ENCODE measurements around the gene STXBP2. TPM values are rescaled to one million over a fixed set of nuclear protein-coding genes. Genes with fewer than 3 reads are reported as not detected.
A peak's percentile ranks its signal among the peaks of the same experiment; 100 is the strongest.

The STXBP2 gene
- total RNA-seq, 1 experiment from 2014 or later: 92.5 TPM

DNA sequence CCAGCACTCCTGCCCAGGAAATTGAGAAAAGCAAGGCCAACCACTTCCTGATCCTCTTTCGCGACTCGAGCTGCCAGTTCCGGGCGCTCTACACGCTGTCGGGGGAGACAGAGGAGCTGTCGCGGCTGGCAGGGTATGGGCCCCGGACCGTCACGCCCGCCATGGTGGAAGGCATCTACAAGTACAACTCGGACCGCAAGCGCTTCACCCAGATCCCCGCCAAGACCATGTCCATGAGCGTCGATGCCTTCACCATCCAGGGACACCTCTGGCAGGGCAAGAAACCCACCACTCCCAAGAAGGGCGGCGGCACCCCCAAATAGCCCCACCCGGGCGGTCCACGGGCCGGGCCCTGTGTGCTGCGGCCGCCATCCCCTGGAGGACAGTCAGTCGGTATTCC is 19.2 kb upstream of the STXBP2 start:
- H3K4me1 ChIP-seq (ENCODE audit: insufficient read depth, low read length): no peaks in the 10 kb centered on the region
- H3K23me2 ChIP-seq (ENCODE audit: insufficient read length, low read depth, low read length, poor library complexity, severe bottlenecking): no peaks in the 10 kb centered on the region
- H2AK5ac ChIP-seq (ENCODE audit: insufficient read length, low read length): no peak overlapping the region
- H3K79me2 ChIP-seq (ENCODE audit: insufficient read depth, low read length): no peaks in the 10 kb centered on the region
- no peaks in the 10 kb centered on the region; the same call in 1 of the 2 replicates for H3K27me3 ChIP-seq (ENCODE audit: insufficient read depth, low read length)
- H4K5ac ChIP-seq (ENCODE audit: insufficient read length, low read depth, low read length): no peak overlapping the region
- Mint-ChIP-seq H3K27ac (peak overlapping the region in 1 of 3 experiments; percentile 67; a peak in 1 of 7 replicates), H3K4me1 (no peaks in the 10 kb centered on the region), H3K4me3 (no peak overlapping the region), H3K9me3 (no peaks in the 10 kb centered on the region), H3K27me3 (ENCODE audit: low read depth) (no peaks in the 10 kb centered on the region), H3K36me3 (ENCODE audit: insufficient read depth in 1 of 3, low read depth in 3 of 3) (peaks cover 21 to 49% (median 47%) of the 10 kb centered on the region in 3 experiments)
- H3K79me1 ChIP-seq (ENCODE audit: insufficient read depth, low read depth, low read length, poor library complexity, severe bottlenecking): no peaks in the 10 kb centered on the region
- H2AFZ ChIP-seq (ENCODE audit: low read length): no peak overlapping the region
- no peak for DNase-seq
- H3K18ac ChIP-seq (ENCODE audit: insufficient read length, low read depth, low read length): no peak overlapping the region
- no peak overlapping the region for H2BK5ac ChIP-seq (ENCODE audit: insufficient read length, low read length)
- no peak overlapping the region for H3K23ac ChIP-seq (ENCODE audit: insufficient read length, low read depth, low read length)
- no peaks in the 10 kb centered on the region for H4K20me1 ChIP-seq (ENCODE audit: control insufficient read depth, insufficient read depth, insufficient read length)
- no peaks in the 10 kb centered on the region for H3K9me3 ChIP-seq (ENCODE audit: control insufficient read depth, low read depth, low read length)
- H2BK120ac ChIP-seq (ENCODE audit: low read depth, low read length, poor library complexity, severe bottlenecking): no peak overlapping the region
- no peak overlapping the region for H2BK15ac ChIP-seq (ENCODE audit: low read depth, low read length)
- WGBS (ENCODE audit: extremely low coverage, insufficient read length, low lambda C conversion rate): no CpG with 5 or more reads among the region's 28 CpGs
- no peak overlapping the region for H4K91ac ChIP-seq (ENCODE audit: insufficient read length, low read depth, low read length)
- no peak overlapping the region for H3K4ac ChIP-seq (ENCODE audit: low read depth, low read length)
- H3K56ac ChIP-seq (ENCODE audit: insufficient read length, low read depth, low read length): no peak overlapping the region
- no peak overlapping the region for H3K14ac ChIP-seq (ENCODE audit: insufficient read depth, low read length)
- no peak overlapping the region for H4K8ac ChIP-seq (replicated peaks; ENCODE audit: insufficient read length, low read depth, low read length)
- no peak overlapping the region for H3K9ac ChIP-seq (ENCODE audit: extremely low read depth, insufficient read length, low read length)
- no peak overlapping the region for H2BK20ac ChIP-seq (ENCODE audit: low read depth, low read length, poor library complexity, severe bottlenecking)
- no peak overlapping the region for H3K27ac ChIP-seq (ENCODE audit: insufficient read length, low read depth, low read length)
- no peak for TF ChIP-seq CTCF (conservative IDR thresholded peaks at IDR 0.05)
- no peak overlapping the region for H3K4me2 ChIP-seq (ENCODE audit: insufficient read depth, insufficient read length, low read length)
- no peak overlapping the region for H2BK12ac ChIP-seq (ENCODE audit: insufficient read length, low read depth, low read length)
- no peak overlapping the region for H3T11ph ChIP-seq (ENCODE audit: low read length)
